Urinary bladder (tissue), 4 donors: ENCODE results near the gene SPTAN1. TPM values are rescaled to one million over a fixed set of nuclear protein-coding genes. Genes with fewer than 3 reads are reported as not detected.

Experiments used
- DNase-seq: peaks from one replicate; pipeline ENCODE4 v3.0.0-alpha.2; 2015; ENCODE audit errors: extremely low spot score
- H3K27ac ChIP-seq: one replicate; pipeline ENCODE4 v1.5.1; 2013; ENCODE audit warnings: low read depth, mild to moderate bottlenecking, moderate library complexity
- H3K36me3 ChIP-seq: one replicate; pipeline ENCODE4 v1.6.1; 2013; ENCODE audit warnings: mild to moderate bottlenecking, moderate library complexity; ENCODE audit not compliant: insufficient read depth
- H3K4me1 ChIP-seq: one replicate; pipeline ENCODE4 v1.6.1; 2013; ENCODE audit warnings: mild to moderate bottlenecking, moderate library complexity; ENCODE audit not compliant: insufficient read depth
- H3K4me3 ChIP-seq: one replicate; pipeline ENCODE4 v1.5.1; 2013; ENCODE audit warnings: low read depth, low read length
- WGBS: extraction: QIAGEN DNeasy Blood & Tissue Kit; methylation state at CpG from one replicate; pipeline ENCODE4 v1.1.7; 2013; 5-methylcytosine and 5-hydroxymethylcytosine counted together
- polyA plus RNA-seq: library from polyadenylated mRNA; stranded (reverse); fragments of 200-250 nt; gene quantifications from one replicate; pipeline ENCODE4 v1.2.3, GENCODE V29; 2013
- total RNA-seq: library from RNA; depleted of rRNA; stranded (reverse); fragments of >200 nt; gene quantifications from one replicate; pipeline ENCODE4 v1.2.3, GENCODE V29; 2014
- donor health status: healthy with polysubstance abuse.
- donor health status: healthy.

SPTAN1 gene
- total and polyA plus RNA-seq, 2 donors = 148 to 308 TPM

- Histone ChIP-seq H3K4me3 (no peak overlapping the region), H3K27ac (no peak overlapping the region), H3K4me1 (no peaks in the 10 kb centered on the region), H3K36me3 (peaks cover 15% of the 10 kb centered on the region)
- DNase-seq = no peak
- 84% methylated on average over 20 of the region's 20 CpGs for WGBS
Measured at GRCh38 chr9:128625391-128626146, 73.2 kb downstream of the SPTAN1 start.

DNA sequence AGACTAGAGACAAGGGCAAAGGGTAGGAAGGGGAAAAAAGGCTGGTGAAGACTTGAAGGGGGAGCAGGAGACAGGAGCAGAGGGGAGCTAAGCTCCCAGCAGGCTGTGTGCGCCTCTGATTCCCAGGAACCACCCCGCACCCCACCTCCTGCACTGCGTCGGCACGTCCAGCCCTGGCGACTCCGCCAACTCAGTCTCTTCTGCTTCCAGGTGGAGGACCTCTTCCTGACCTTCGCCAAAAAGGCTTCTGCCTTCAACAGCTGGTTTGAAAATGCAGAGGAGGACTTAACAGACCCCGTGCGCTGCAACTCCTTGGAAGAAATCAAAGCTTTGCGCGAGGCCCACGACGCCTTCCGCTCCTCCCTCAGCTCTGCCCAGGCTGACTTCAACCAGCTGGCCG is 73.8 kb downstream of the SPTAN1 start:
- Histone ChIP-seq H3K4me1 (no peaks in the 10 kb centered on the region), H3K27ac (no peak overlapping the region), H3K4me3 (no peak overlapping the region), H3K36me3 (peaks cover 15% of the 10 kb centered on the region)
- no peak for DNase-seq
- WGBS = 88% methylated on average over 16 of the region's 16 CpGs

- no peak for DNase-seq
- WGBS = 91% methylated on average over 15 of the region's 15 CpGs
Measured at GRCh38 chr9:128627127-128627715, 74.8 kb downstream of the SPTAN1 start.

DNA sequence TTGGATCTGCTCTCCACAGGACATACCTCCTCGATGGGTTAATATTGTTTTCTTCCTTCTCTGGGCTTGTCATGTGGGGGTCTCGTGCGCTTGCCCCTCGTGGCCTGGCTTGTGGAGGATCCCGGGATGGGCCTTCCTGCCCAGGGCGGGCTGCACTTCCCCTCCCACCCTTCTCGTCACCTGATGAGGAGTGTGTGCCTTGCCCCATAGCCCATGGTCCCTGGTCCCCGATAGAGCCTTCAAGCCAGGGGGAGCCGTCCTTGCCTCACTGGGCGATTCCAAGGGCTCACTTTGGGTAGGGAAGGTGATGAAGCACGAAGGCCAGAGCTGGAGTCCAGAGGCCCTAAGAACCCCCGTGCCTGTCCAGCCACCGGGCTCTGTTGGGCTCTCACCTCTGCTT is 75.5 kb downstream of the SPTAN1 start:
- no peak for DNase-seq
- no peak overlapping the region for H3K4me3 ChIP-seq
- WGBS = 68% methylated on average over 13 of the region's 13 CpGs
- peaks cover 15% of the 10 kb centered on the region for H3K36me3 ChIP-seq
- H3K27ac ChIP-seq = no peak overlapping the region
- H3K4me1 ChIP-seq = no peaks in the 10 kb centered on the region

More at GRCh38 chr9:128627127-128627715, 74.8 kb downstream of the SPTAN1 start:
- no peak overlapping the region for H3K27ac ChIP-seq
- no peaks in the 10 kb centered on the region for H3K4me1 ChIP-seq
- H3K4me3 ChIP-seq = no peak overlapping the region
- H3K36me3 ChIP-seq = peaks cover 15% of the 10 kb centered on the region

GRCh38 chr9:128628471-128629048 is 76.2 kb downstream of the SPTAN1 start:
- 66% methylated on average over 17 of the region's 17 CpGs for WGBS
- Histone ChIP-seq H3K36me3 (peaks cover 15% of the 10 kb centered on the region), H3K4me1 (no peaks in the 10 kb centered on the region), H3K4me3 (no peak overlapping the region), H3K27ac (no peak overlapping the region)
- DNase-seq = no peak

DNA sequence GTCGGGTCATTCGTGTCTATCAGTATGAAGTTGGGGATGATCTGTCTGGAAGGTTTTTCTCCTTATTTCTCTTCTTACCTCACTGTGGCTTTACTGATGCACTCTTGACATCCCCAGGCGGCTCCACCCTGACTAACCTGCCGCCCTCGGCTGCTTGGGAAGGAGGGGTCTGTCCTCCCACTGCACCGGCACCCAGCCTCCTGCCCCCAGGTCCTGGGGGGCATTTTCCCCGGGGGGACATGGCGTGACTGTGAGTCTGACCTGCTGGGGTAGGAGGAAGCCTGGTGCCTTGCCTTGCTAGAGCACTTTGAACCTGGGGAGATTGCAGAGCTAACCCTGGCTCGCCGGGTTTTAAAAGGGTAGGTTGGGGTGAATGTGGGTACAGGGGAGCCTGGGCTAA is 76.7 kb downstream of the SPTAN1 start:
- Histone ChIP-seq H3K27ac (no peak overlapping the region), H3K36me3 (peaks cover 17% of the 10 kb centered on the region), H3K4me1 (no peaks in the 10 kb centered on the region), H3K4me3 (no peak overlapping the region)
- 91% methylated on average over 10 of the region's 10 CpGs for WGBS
- no peak for DNase-seq

- DNase-seq = no peak
- Histone ChIP-seq H3K36me3 (peaks cover 12% of the 10 kb centered on the region), H3K4me1 (no peaks in the 10 kb centered on the region), H3K27ac (no peak overlapping the region), H3K4me3 (no peak overlapping the region)
- 65% methylated on average over 9 of the region's 9 CpGs for WGBS
Measured at GRCh38 chr9:128629852-128630545, 77.6 kb downstream of the SPTAN1 start.

DNA sequence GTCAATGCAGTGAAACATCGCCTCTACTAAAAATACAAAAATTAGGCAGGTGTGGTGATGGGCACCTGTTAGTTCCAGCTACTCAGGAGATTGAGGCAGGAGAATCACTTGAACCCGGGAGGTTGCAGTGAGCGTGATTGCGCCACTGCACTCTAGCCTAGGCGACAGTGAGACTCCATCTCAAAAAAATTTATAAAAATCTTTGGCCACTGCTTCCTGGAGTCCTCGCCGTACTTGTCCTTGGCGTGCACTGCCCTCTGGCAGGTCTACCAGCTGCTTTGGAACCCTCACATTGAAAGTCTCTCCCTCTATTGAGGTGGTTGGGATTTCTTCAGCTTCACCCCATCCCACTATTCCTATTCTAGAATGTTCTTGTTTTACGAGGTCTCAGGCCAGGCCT is 79.2 kb downstream of the SPTAN1 start:
- Histone ChIP-seq H3K4me1 (no peaks in the 10 kb centered on the region), H3K4me3 (no peak overlapping the region), H3K27ac (no peak overlapping the region), H3K36me3 (peaks cover 6% of the 10 kb centered on the region)
- WGBS = 92% methylated on average over 9 of the region's 9 CpGs
- no peak for DNase-seq

GRCh38 chr9:128632066-128632465 is 79.7 kb downstream of the SPTAN1 start:
- Histone ChIP-seq H3K4me3 (no peak overlapping the region), H3K4me1 (no peaks in the 10 kb centered on the region), H3K27ac (no peak overlapping the region), H3K36me3 (peaks cover 6% of the 10 kb centered on the region)
- WGBS = 87% methylated on average over 10 of the region's 10 CpGs
- no peak for DNase-seq

DNA sequence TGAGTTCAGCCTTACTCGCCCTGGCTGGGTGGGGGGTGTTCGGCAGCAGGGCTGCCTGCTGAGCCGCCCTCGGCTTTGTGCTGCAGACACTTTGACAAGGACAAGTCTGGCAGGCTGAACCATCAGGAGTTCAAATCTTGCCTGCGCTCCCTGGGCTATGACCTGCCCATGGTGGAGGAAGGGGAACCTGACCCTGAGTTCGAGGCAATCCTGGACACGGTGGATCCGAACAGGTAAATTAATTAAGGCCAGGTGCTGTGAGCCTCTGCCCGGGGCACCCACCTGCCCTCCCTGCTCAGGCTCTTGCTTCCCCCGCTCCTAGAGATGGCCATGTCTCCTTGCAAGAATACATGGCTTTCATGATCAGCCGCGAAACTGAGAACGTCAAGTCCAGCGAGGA is 80.1 kb downstream of the SPTAN1 start:
- H3K4me3 ChIP-seq = no peak overlapping the region
- WGBS = 92% methylated on average over 14 of the region's 14 CpGs
- H3K36me3 ChIP-seq = peaks cover 6% of the 10 kb centered on the region
- no peaks in the 10 kb centered on the region for H3K4me1 ChIP-seq
- no peak for DNase-seq
- H3K27ac ChIP-seq = no peak overlapping the region

DNA sequence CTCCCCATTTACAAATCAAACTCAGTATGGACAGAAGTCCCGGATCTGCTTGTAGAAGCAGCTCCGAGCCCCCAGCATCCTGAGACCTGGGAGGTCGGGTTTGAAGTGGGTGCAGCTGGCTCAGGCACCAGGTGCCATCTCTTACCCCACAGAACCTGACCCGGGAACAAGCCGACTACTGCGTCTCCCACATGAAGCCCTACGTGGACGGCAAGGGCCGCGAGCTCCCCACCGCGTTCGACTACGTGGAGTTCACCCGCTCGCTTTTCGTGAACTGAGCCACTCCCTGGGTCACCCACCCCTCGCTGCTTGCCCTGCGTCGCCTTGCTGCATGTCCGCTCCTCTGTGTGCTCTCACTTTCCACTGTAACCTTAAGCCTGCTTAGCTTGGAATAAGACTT is 80.7 kb downstream of the SPTAN1 start:
- peaks cover 6% of the 10 kb centered on the region for H3K36me3 ChIP-seq
- no peak overlapping the region for H3K4me3 ChIP-seq
- WGBS = 92% methylated on average over 21 of the region's 21 CpGs
- DNase-seq = no peak
- no peaks in the 10 kb centered on the region for H3K4me1 ChIP-seq
- H3K27ac ChIP-seq = no peak overlapping the region

GRCh38 chr9:128633601-128634000 is 81.2 kb downstream of the SPTAN1 start:
- WGBS = 86% methylated on average over 11 of the region's 11 CpGs
- H3K27ac ChIP-seq = no peak overlapping the region
- no peak for DNase-seq

DNA sequence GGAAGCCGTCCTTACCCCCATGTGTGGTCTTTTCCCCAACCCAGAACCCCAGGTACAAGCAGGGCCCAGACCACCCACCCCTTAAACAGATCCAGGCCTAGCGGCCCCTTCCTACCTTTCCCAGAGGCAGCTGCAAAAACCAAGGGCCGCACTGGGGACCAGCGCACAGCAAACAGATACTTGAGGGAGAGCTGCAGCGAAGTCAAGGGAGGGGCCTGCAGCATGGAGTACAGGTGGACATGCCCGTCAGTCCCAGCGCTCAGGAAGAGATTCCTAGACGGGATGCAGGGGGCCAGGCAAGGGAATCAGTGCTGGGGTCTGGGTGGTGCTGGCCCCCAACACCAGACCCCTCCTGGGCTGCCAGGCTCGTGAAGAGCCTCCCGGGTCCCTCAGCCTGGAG is 81.7 kb downstream of the SPTAN1 start:
- H3K36me3 ChIP-seq = peaks cover 3% of the 10 kb centered on the region

More at GRCh38 chr9:128633601-128634000, 81.2 kb downstream of the SPTAN1 start:
- Histone ChIP-seq H3K4me3 (no peak overlapping the region), H3K4me1 (no peaks in the 10 kb centered on the region), H3K36me3 (peaks cover 3% of the 10 kb centered on the region)

More for the DNA sequence above, 81.7 kb downstream of the SPTAN1 start:
- Histone ChIP-seq H3K4me1 (no peaks in the 10 kb centered on the region), H3K27ac (no peak overlapping the region), H3K4me3 (no peak overlapping the region)
- 89% methylated on average over 10 of the region's 10 CpGs for WGBS
- DNase-seq = no peak
